Muscle of leg (tissue), 11 donors: ENCODE results near the gene DMBT1. TPM values are rescaled to one million over a fixed set of nuclear protein-coding genes. Genes with fewer than 3 reads are reported as not detected.
A peak's percentile ranks its signal among the peaks of the same experiment; 100 is the strongest.

ENCODE experiments used
- DNase-seq: peaks from one replicate; pipeline ENCODE4 v3.0.0; 2013
- H3K27ac ChIP-seq: one replicate; pipeline ENCODE4 v1.5.1; 2013; ENCODE audit warnings: mild to moderate bottlenecking, low read length, control low read depth
- H3K27me3 ChIP-seq: one replicate; pipeline ENCODE4 v1.6.1; 2013; ENCODE audit warnings: low read length; ENCODE audit not compliant: control insufficient read depth, insufficient read depth
- H3K36me3 ChIP-seq: one replicate; pipeline ENCODE4 v1.6.1; 2013; ENCODE audit warnings: low read length; ENCODE audit not compliant: control insufficient read depth, insufficient read depth
- H3K4me1 ChIP-seq: one replicate; pipeline ENCODE4 v1.6.1; 2013; ENCODE audit warnings: low read length; ENCODE audit not compliant: control insufficient read depth, insufficient read depth
- H3K4me3 ChIP-seq: one replicate; pipeline ENCODE4 v1.5.1; 2013; ENCODE audit warnings: low read length, control low read depth
- H3K9me3 ChIP-seq: replicated peaks from 2 replicates; pipeline ENCODE4 v1.6.1; 2013; ENCODE audit warnings: low read depth, low read length; ENCODE audit not compliant: control insufficient read depth
- WGBS: methylation state at CpG from one replicate; pipeline ENCODE4 v1.1.5; 2013; ENCODE audit warnings: missing lambda C conversion rate; ENCODE audit not compliant: insufficient coverage; 5-methylcytosine and 5-hydroxymethylcytosine counted together
- polyA plus RNA-seq, 8 donors: library from polyadenylated mRNA; unstranded; fragments of 120-200 nt; gene quantifications; one replicate each; pipeline versions ENCODE4 v1.2.1 to v1.2.3, GENCODE V29; 2013; ENCODE audit warnings: inconsistent platforms in 1 of 8, low replicate concordance in 1 of 8; ENCODE audit not compliant: insufficient read length in 8 of 8, insufficient read depth in 1 of 8
- total RNA-seq: library from RNA; stranded (reverse); fragments of 120-200 nt; gene quantifications from one replicate; pipeline ENCODE4 v1.2.4, GENCODE V29; 2013

The DMBT1 gene
- total and polyA plus RNA-seq, 9 donors = under 0.01 to 14.3 (median 0.40) TPM; not detected in 3

- H3K36me3 ChIP-seq = no peaks in the 10 kb centered on the region
- no peaks in the 10 kb centered on the region for H3K27me3 ChIP-seq
- H3K9me3 ChIP-seq = no peaks in the 10 kb centered on the region
- no peak overlapping the region for H3K4me3 ChIP-seq
- DNase-seq = no peak
- no peak overlapping the region for H3K27ac ChIP-seq
- H3K4me1 ChIP-seq = no peaks in the 10 kb centered on the region
- WGBS = 83% methylated on average over 27 of the region's 31 CpGs
Observed at GRCh38 chr10:122642726-122643605, 82.4 kb downstream of the DMBT1 start.

GRCh38 chr10:122643931-122644534, 83.5 kb downstream of the DMBT1 start:
- no peaks in the 10 kb centered on the region for H3K4me1 ChIP-seq
- H3K36me3 ChIP-seq = no peaks in the 10 kb centered on the region
- H3K27ac ChIP-seq = no peak overlapping the region
- no peak for DNase-seq
- WGBS = 67% methylated on average over 4 of the region's 13 CpGs
- H3K9me3 ChIP-seq = no peaks in the 10 kb centered on the region
- no peaks in the 10 kb centered on the region for H3K27me3 ChIP-seq
- no peak overlapping the region for H3K4me3 ChIP-seq

- H3K36me3 ChIP-seq = no peaks in the 10 kb centered on the region
- no peaks in the 10 kb centered on the region for H3K9me3 ChIP-seq
- DNase-seq = no peak
- H3K27ac ChIP-seq = no peak overlapping the region
- H3K27me3 ChIP-seq = peaks cover 10% of the 10 kb centered on the region
- WGBS = 59% methylated on average over 4 of the region's 10 CpGs
- H3K4me3 ChIP-seq = no peak overlapping the region
- H3K4me1 ChIP-seq = no peaks in the 10 kb centered on the region
Observed at GRCh38 chr10:122646511-122647382, 86.2 kb downstream of the DMBT1 start.

GRCh38 chr10:122647383-122647968, 86.9 kb downstream of the DMBT1 start:
- Histone ChIP-seq H3K9me3 (no peaks in the 10 kb centered on the region), H3K27ac (no peak overlapping the region), H3K27me3 (peaks cover 12% of the 10 kb centered on the region), H3K4me3 (no peak overlapping the region), H3K4me1 (no peaks in the 10 kb centered on the region), H3K36me3 (no peaks in the 10 kb centered on the region)
- no peak for DNase-seq
- 93% methylated on average over 3 of the region's 3 CpGs for WGBS

GRCh38 chr10:122648599-122649428, 88.3 kb downstream of the DMBT1 start:
- Histone ChIP-seq H3K9me3 (no peaks in the 10 kb centered on the region), H3K36me3 (no peaks in the 10 kb centered on the region), H3K27me3 (peaks cover 12% of the 10 kb centered on the region), H3K4me3 (no peak overlapping the region), H3K27ac (no peak overlapping the region), H3K4me1 (no peaks in the 10 kb centered on the region)
- DNase-seq = peak; percentile 32
- 41% methylated on average over 7 of the region's 10 CpGs for WGBS

GRCh38 chr10:122649903-122650302, 89.3 kb downstream of the DMBT1 start:
- DNase-seq = no peak
- Histone ChIP-seq H3K9me3 (no peaks in the 10 kb centered on the region), H3K4me1 (no peaks in the 10 kb centered on the region), H3K4me3 (no peak overlapping the region), H3K27ac (no peak overlapping the region), H3K27me3 (peaks cover 12% of the 10 kb centered on the region), H3K36me3 (no peaks in the 10 kb centered on the region)
- 55% methylated on average over 4 of the region's 5 CpGs for WGBS

GRCh38 chr10:122650331-122650730, 89.8 kb downstream of the DMBT1 start:
- H3K36me3 ChIP-seq = no peaks in the 10 kb centered on the region
- peaks cover 13% of the 10 kb centered on the region for H3K27me3 ChIP-seq
- WGBS = no CpG with 5 or more reads among the region's 2 CpGs
- DNase-seq = no peak
- no peaks in the 10 kb centered on the region for H3K9me3 ChIP-seq
- no peak overlapping the region for H3K4me3 ChIP-seq
- no peak overlapping the region for H3K27ac ChIP-seq
- H3K4me1 ChIP-seq = no peaks in the 10 kb centered on the region

- Histone ChIP-seq H3K4me1 (no peaks in the 10 kb centered on the region), H3K27me3 (peaks cover 9% of the 10 kb centered on the region), H3K9me3 (no peaks in the 10 kb centered on the region), H3K27ac (no peak overlapping the region), H3K36me3 (no peaks in the 10 kb centered on the region), H3K4me3 (no peak overlapping the region)
- WGBS = 78% methylated on average over 8 of the region's 9 CpGs
- DNase-seq = no peak
Observed at GRCh38 chr10:122655524-122656307, 95.2 kb downstream of the DMBT1 start.

GRCh38 chr10:122656308-122656705, 95.8 kb downstream of the DMBT1 start:
- no peaks in the 10 kb centered on the region for H3K9me3 ChIP-seq
- H3K36me3 ChIP-seq = no peaks in the 10 kb centered on the region
- H3K27ac ChIP-seq = no peak overlapping the region
- no CpG with 5 or more reads among the region's 2 CpGs for WGBS
- peaks cover 7% of the 10 kb centered on the region for H3K27me3 ChIP-seq
- DNase-seq = no peak
- no peak overlapping the region for H3K4me3 ChIP-seq
- H3K4me1 ChIP-seq = no peaks in the 10 kb centered on the region
